ENCODE data around the gene B4GALNT4.

- TF ChIP-seq SP4 (CRISPR knock-in tag; IDR thresholded peaks at IDR 0.05) (no peak), REST (IDR thresholded peaks at IDR 0.05; ENCODE audit: borderline replicate concordance in 1 of 2, low read depth in 1 of 2, low read length in 2 of 2) (no peak), ZBTB7A (CRISPR knock-in tag; IDR thresholded peaks at IDR 0.05) (no peak), POLR2A (IDR thresholded peaks at IDR 0.05; ENCODE audit: insufficient read depth in 1 of 2, low read depth in 2 of 2, low read length in 2 of 2) (no peak), ZNF570 (CRISPR knock-in tag; IDR thresholded peaks at IDR 0.05; ENCODE audit: borderline replicate concordance) (no peak), FOXM1 (CRISPR knock-in tag; IDR thresholded peaks at IDR 0.05) (no peak), TAF1 (CRISPR knock-in tag; IDR thresholded peaks at IDR 0.05) (no peak)
- TF ChIP-seq, protein P1, sequence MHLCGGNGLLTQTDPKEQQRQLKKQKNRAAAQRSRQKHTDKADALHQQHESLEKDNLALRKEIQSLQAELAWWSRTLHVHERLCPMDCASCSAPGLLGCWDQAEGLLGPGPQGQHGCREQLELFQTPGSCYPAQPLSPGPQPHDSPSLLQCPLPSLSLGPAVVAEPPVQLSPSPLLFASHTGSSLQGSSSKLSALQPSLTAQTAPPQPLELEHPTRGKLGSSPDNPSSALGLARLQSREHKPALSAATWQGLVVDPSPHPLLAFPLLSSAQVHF (CRISPR knock-in tag; IDR thresholded peaks at IDR 0.05) = no peak
These were observed 14.1 kb downstream of the B4GALNT4 start for GRCh38 chr11:383431-383830.
